ENCODE measurements around the gene TRIM62. TPM values are rescaled to one million over a fixed set of nuclear protein-coding genes. Genes with fewer than 3 reads are reported as not detected.

The TRIM62 gene
- total RNA-seq, 1 donor from 2014 or later = 10.8 TPM

GRCh38 chr1:33153650-33154049 lies 28.2 kb downstream of the TRIM62 start:
- peaks cover 19% of the 10 kb centered on the region for H3K36me3 Mint-ChIP-seq (ENCODE audit: low read depth, unreplicated experiment)
- no peak overlapping the region for H3K27ac Mint-ChIP-seq (ENCODE audit: unreplicated experiment)
- peaks cover 11% of the 10 kb centered on the region for H3K27me3 Mint-ChIP-seq (ENCODE audit: unreplicated experiment)
- TF ChIP-seq, protein P1, sequence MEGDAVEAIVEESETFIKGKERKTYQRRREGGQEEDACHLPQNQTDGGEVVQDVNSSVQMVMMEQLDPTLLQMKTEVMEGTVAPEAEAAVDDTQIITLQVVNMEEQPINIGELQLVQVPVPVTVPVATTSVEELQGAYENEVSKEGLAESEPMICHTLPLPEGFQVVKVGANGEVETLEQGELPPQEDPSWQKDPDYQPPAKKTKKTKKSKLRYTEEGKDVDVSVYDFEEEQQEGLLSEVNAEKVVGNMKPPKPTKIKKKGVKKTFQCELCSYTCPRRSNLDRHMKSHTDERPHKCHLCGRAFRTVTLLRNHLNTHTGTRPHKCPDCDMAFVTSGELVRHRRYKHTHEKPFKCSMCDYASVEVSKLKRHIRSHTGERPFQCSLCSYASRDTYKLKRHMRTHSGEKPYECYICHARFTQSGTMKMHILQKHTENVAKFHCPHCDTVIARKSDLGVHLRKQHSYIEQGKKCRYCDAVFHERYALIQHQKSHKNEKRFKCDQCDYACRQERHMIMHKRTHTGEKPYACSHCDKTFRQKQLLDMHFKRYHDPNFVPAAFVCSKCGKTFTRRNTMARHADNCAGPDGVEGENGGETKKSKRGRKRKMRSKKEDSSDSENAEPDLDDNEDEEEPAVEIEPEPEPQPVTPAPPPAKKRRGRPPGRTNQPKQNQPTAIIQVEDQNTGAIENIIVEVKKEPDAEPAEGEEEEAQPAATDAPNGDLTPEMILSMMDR (IDR thresholded peaks at IDR 0.05; ENCODE audit: unreplicated experiment) = no peak
- no peaks in the 10 kb centered on the region for H3K9me3 Mint-ChIP-seq (ENCODE audit: unreplicated experiment)
- DNase-seq (ENCODE audit: low spot score) = no peak
- peaks cover 17% of the 10 kb centered on the region for H3K4me1 Mint-ChIP-seq (ENCODE audit: unreplicated experiment)
- no peak overlapping the region for H3K4me3 Mint-ChIP-seq (ENCODE audit: unreplicated experiment)

DNA sequence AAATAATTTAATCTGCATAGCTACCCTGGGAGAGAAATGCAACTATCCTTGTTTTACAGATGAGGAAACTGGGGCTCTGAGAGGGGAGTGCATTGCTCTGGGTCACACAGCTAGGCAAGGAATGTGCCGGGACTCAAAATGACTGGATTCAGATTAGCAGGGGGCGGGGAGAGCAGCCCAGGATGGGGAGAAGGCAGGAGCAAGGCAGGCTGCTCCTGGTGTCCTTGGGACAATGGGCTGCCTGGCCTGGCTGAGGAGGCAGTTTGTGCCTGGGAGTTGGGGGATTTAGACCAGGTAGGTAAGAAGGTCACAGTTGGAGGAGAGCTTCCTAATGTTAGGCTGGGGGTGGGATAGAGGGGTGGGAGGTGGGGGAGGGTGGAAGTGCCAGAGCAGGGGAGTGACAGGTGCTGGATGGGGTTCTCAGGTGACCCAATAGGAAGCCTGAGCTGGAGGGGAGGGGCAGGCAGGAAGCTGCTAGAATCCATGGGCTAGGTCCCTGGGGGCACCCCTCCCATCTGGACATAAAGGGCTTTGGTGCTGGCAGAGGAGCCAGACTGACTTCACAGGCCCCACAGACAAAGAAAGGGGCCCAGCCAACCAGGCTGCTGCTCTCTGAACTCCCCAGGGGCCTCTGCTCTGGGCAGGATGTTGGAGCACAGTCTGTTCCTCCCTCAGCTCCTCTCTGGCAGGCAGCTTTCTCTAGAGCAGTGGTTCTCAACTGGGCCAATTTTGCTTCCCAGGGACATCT lies 29.0 kb downstream of the TRIM62 start:
- Mint-ChIP-seq H3K9me3 (ENCODE audit: unreplicated experiment) (no peaks in the 10 kb centered on the region), H3K27ac (ENCODE audit: unreplicated experiment) (peak overlapping the region; percentile 21), H3K4me1 (ENCODE audit: unreplicated experiment) (peaks cover 17% of the 10 kb centered on the region), H3K4me3 (ENCODE audit: unreplicated experiment) (no peak overlapping the region), H3K27me3 (ENCODE audit: unreplicated experiment) (peaks cover 11% of the 10 kb centered on the region), H3K36me3 (ENCODE audit: low read depth, unreplicated experiment) (peaks cover 19% of the 10 kb centered on the region)
- no peak for DNase-seq (ENCODE audit: low spot score)
- TF ChIP-seq, protein P1 (IDR thresholded peaks at IDR 0.05; ENCODE audit: unreplicated experiment) = no peak

GRCh38 chr1:33151116-33151515 lies 30.7 kb downstream of the TRIM62 start:
- Mint-ChIP-seq H3K4me1 (ENCODE audit: unreplicated experiment) (peaks cover 12% of the 10 kb centered on the region), H3K9me3 (ENCODE audit: unreplicated experiment) (no peaks in the 10 kb centered on the region), H3K36me3 (ENCODE audit: low read depth, unreplicated experiment) (peaks cover 14% of the 10 kb centered on the region), H3K4me3 (ENCODE audit: unreplicated experiment) (no peak overlapping the region), H3K27ac (ENCODE audit: unreplicated experiment) (no peak overlapping the region), H3K27me3 (ENCODE audit: unreplicated experiment) (peaks cover 17% of the 10 kb centered on the region)
- DNase-seq (ENCODE audit: low spot score) = no peak
- TF ChIP-seq, protein P1 (IDR thresholded peaks at IDR 0.05; ENCODE audit: unreplicated experiment) = no peak

DNA sequence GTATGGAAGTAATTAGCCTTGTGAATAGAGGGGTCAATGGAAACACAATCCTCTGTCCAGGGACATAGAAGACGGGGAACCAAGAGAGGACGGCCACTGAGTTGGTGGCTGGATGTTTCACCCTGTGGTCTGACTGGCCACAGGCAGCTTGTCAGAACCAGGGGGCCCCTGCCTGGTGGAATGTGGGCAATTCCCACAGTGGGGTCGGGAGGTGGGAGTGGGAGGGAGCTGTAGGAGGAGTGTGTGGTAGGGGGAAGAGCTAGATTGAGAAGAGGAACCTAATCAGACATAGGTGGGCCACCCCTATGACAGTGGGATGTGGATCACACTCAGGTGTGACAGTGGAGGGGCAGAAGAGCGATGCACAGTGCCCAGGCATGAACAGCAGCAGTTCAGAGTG lies 31.3 kb downstream of the TRIM62 start:
- Mint-ChIP-seq H3K36me3 (ENCODE audit: low read depth, unreplicated experiment) (peaks cover 10% of the 10 kb centered on the region), H3K27ac (ENCODE audit: unreplicated experiment) (no peak overlapping the region), H3K4me1 (ENCODE audit: unreplicated experiment) (peaks cover 12% of the 10 kb centered on the region), H3K27me3 (ENCODE audit: unreplicated experiment) (peaks cover 16% of the 10 kb centered on the region), H3K4me3 (ENCODE audit: unreplicated experiment) (no peak overlapping the region), H3K9me3 (ENCODE audit: unreplicated experiment) (no peaks in the 10 kb centered on the region)
- DNase-seq (ENCODE audit: low spot score) = no peak
- TF ChIP-seq, protein P1 (IDR thresholded peaks at IDR 0.05; ENCODE audit: unreplicated experiment) = no peak

DNA sequence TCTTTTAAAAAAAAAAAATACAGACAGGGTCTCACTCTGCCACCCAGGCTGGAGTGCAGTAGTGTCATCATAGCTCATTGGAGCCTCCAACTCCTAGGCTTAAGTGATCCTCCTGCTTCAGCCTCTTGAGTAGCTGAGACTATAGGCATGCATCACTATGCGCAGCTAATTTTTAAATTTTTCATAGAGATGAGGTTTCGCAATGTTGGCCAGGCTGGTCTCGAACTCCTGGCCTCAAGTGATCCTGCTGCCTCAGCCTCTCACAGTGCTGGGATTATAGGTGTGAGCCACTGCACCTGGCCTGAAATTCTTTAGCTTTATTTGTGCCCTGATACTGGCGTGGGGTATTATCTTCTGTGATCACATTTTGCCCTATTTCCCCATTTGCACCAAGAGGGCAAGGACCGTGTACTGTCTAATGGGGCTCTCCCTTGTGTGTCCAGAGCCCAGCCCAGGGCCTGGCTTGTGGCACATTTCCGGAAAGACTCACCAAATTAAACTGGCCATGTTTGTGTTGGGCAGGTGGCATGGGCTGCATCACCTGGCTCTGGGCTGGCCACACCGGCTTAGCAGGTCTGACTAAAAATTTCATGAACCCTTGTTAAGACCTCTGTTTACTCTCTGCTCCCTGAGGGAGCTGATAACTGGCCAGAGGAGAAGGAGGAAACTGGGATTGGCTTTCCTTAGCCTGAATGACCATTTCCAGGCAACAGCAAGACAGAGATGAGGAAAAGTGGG lies 32.2 kb downstream of the TRIM62 start:
- peaks cover 12% of the 10 kb centered on the region for H3K27me3 Mint-ChIP-seq (ENCODE audit: unreplicated experiment)
- H3K4me1 Mint-ChIP-seq (ENCODE audit: unreplicated experiment) = peaks cover 12% of the 10 kb centered on the region
- H3K9me3 Mint-ChIP-seq (ENCODE audit: unreplicated experiment) = no peaks in the 10 kb centered on the region
- no peak overlapping the region for H3K27ac Mint-ChIP-seq (ENCODE audit: unreplicated experiment)
- no peak overlapping the region for H3K4me3 Mint-ChIP-seq (ENCODE audit: unreplicated experiment)
- peaks cover 10% of the 10 kb centered on the region for H3K36me3 Mint-ChIP-seq (ENCODE audit: low read depth, unreplicated experiment)
- DNase-seq (ENCODE audit: low spot score) = no peak
- TF ChIP-seq, protein P1 (IDR thresholded peaks at IDR 0.05; ENCODE audit: unreplicated experiment) = no peak

Measured in endothelial cell (in vitro differentiated cells).